Activated naive CD4-positive, alpha-beta T cell treated with anti-CD3 and anti-CD28 coated beads, Interleukin-2, amount 10 ng/mL, durations not matched to agents 7 days and 5 days (primary cell): ENCODE data around the gene SOCS2.
"Not testable (repeated sequence)": the region's sequence is repeated elsewhere in the genome, so short reads cannot be mapped to it uniquely, and the experiment has no call there.

Source experiments
- CTCF ChIA-PET: fragments of 350-600 bp; sonication (Branson Sonifier 250); formaldehyde crosslinking; loops from one replicate; lab custom pipeline; 2021; ENCODE audit warnings: antibody characterized with exemption; lab: Charles Lee
- DNase-seq: peaks from one replicate; pipeline ENCODE4 v3.0.0-alpha.2; 2020
- H3K27ac Mint-ChIP-seq: one replicate; pipeline ENCODE4 v1.8.0; 2021; ENCODE audit warnings: mild to moderate bottlenecking, moderate library complexity, mixed read lengths
- H3K27me3 Mint-ChIP-seq: one replicate; pipeline ENCODE4 v1.8.0; 2021; ENCODE audit warnings: mild to moderate bottlenecking, mixed read lengths
- H3K36me3 Mint-ChIP-seq: one replicate; pipeline ENCODE4 v1.8.0; 2021; ENCODE audit warnings: mixed read lengths
- H3K4me1 Mint-ChIP-seq: one replicate; pipeline ENCODE4 v1.8.0; 2021; ENCODE audit warnings: mixed read lengths
- H3K4me3 Mint-ChIP-seq: one replicate; pipeline ENCODE4 v1.8.0; 2021; ENCODE audit warnings: mild to moderate bottlenecking, moderate library complexity, mixed read lengths
- H3K9me3 Mint-ChIP-seq: one replicate; pipeline ENCODE4 v1.8.0; 2021; ENCODE audit warnings: mixed read lengths

Gene SOCS2

DNA sequence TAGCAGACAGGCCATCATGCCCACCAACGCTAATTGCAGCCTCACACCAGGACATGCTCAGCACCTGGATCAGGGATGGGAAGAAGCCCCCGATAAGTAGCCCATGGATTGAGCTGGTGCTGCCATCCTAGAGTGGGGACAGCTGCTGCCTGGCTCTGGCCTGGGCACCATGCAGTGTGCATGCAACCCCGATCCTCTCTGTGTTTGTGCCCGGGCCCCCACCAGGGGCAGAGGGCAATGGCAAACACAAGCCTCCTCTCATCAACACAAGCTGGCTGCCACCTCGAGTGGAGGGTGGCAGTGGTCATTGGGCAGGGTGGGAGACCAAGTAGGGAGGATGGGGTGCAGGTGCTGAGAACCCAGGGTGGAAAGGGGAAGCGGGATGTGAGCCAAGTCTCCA is 23.3 kb upstream of the SOCS2 start:
- Mint-ChIP-seq H3K36me3 (peaks cover 36% of the 10 kb centered on the region), H3K27me3 (no peaks in the 10 kb centered on the region), H3K4me1 (peaks cover 27% of the 10 kb centered on the region), H3K27ac (no peak overlapping the region), H3K4me3 (no peak overlapping the region), H3K9me3 (no peaks in the 10 kb centered on the region)
- CTCF ChIA-PET, result no interaction called here
- DNase-seq, result no peak

DNA sequence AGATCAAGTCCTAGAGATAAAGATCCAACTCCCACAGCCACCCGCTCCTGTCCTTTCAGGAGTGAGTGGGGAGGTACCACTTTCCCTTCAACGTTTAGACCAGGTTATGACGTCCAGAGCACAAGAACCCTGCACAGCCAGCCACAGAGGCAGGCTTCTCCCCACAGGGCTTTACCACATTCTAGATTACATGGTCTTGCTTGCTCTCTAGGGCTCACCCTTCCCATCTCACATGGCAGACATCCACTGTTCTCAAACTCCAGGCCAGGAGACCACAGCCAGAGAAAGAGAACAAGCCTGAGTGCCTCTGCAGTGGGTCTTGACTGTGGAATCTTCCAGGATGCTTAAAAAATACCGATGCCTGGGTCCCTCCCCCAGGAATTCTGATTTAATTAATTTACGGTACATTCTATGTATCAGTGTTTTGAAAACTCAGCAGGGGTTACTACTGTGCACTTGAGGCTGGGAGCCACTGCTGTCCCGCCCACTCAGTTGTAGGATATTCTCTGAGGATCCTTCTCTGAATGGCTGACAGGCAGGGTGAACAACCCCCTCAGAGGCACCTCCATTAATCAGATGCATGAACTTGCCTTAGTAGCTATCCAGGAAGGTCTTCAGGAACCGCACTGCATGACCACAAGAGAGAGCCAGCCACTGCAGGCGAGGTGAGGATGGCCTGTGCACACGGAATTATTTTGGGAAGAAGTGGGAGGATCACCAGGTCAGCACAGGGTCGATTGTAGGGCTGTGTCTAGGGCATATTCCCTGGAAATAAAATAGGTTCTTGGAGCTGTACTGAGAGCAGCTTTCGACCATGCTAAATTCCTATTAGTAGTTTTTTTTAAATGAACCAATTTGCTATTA is 21.5 kb upstream of the SOCS2 start:
- H3K4me1 Mint-ChIP-seq, result peaks cover 10% of the 10 kb centered on the region
- H3K9me3 Mint-ChIP-seq, result no peaks in the 10 kb centered on the region
- no peak overlapping the region for H3K4me3 Mint-ChIP-seq
- no peak for DNase-seq
- no peak overlapping the region for H3K27ac Mint-ChIP-seq
- CTCF ChIA-PET, result interaction anchor here (0.6 kb wide), 1 partner anchor 756 kb away, joined by 3 read pairs; no protein-coding TSS in a partner anchor
- peaks cover 31% of the 10 kb centered on the region for H3K36me3 Mint-ChIP-seq
- H3K27me3 Mint-ChIP-seq, result no peaks in the 10 kb centered on the region

DNA sequence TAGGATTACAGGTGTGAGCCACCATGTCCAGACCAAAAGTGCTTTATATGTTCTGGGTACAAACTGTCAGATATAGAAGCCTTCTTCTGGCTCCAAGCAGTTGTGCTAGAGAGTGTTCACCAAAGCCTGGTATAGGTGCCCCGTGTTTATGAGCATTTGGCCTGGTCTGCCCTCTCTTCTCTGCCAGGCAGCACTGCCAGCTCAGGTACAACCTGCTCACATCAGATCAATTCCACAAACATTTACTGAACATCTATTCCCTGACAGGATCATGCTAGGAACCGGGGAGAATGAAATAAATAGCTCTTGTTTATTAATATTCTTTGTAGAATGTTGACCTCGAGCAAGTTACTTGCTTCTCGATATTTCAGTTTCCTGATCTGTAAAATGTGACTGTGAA is 20.0 kb upstream of the SOCS2 start:
- CTCF ChIA-PET, result interaction anchor here (1.1 kb wide), 1 partner anchor 11 kb away, joined by 3 read pairs; no protein-coding TSS in a partner anchor
- DNase-seq, result no peak
- Mint-ChIP-seq H3K27ac (no peak overlapping the region), H3K27me3 (no peaks in the 10 kb centered on the region), H3K4me1 (peaks cover 4% of the 10 kb centered on the region), H3K4me3 (no peak overlapping the region), H3K36me3 (peaks cover 37% of the 10 kb centered on the region), H3K9me3 (peaks cover 2% of the 10 kb centered on the region)

DNA sequence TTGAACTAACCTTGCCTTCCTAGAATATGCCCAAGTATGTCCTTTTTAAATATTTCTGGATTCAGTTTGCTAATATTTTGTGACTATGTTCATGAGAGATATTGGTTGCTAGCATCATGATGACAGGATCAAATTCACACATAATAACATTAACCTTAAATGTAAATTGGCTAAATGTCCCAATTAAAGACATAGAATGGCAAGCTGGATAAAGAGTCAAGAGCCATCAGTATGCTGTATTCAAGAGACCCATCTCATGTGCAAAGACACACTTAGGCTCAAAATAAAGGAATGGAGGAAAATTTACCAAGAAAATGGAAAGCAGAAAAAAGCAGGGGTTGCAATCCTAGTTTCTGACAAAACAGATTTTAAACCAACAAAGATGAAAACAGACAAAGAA is 14.6 kb upstream of the SOCS2 start:
- H3K4me3 Mint-ChIP-seq, H3K27ac Mint-ChIP-seq: not testable (repeated sequence)

GRCh38 chr12:93558685-93559084 is 13.8 kb upstream of the SOCS2 start:
- H3K27ac Mint-ChIP-seq, H3K4me1 Mint-ChIP-seq, H3K4me3 Mint-ChIP-seq, CTCF ChIA-PET, H3K27me3 Mint-ChIP-seq, DNase-seq: not testable (repeated sequence)
- H3K9me3 Mint-ChIP-seq, result peaks cover 27% of the 10 kb centered on the region
- H3K36me3 Mint-ChIP-seq, result peaks cover 68% of the 10 kb centered on the region

More for the DNA sequence above, 14.6 kb upstream of the SOCS2 start:
- Mint-ChIP-seq H3K36me3 (peaks cover 74% of the 10 kb centered on the region), H3K9me3 (peaks cover 27% of the 10 kb centered on the region)
- CTCF ChIA-PET, H3K4me1 Mint-ChIP-seq, H3K27me3 Mint-ChIP-seq, DNase-seq: not testable (repeated sequence)

- Mint-ChIP-seq H3K9me3 (peaks cover 13% of the 10 kb centered on the region), H3K36me3 (peaks cover 71% of the 10 kb centered on the region), H3K4me1 (peaks cover 27% of the 10 kb centered on the region), H3K27ac (no peak overlapping the region), H3K27me3 (no peaks in the 10 kb centered on the region), H3K4me3 (no peak overlapping the region)
- DNase-seq, result peak; percentile 54
- CTCF ChIA-PET, result interaction anchor here (0.7 to 3.0 kb wide), 9 partner anchors 12 to 561 kb away, joined by 3 to 13 read pairs (median 3); no protein-coding TSS in a partner anchor
Measured at GRCh38 chr12:93563807-93564538, 8.5 kb upstream of the SOCS2 start.

GRCh38 chr12:93565760-93566159 is 6.7 kb upstream of the SOCS2 start:
- Mint-ChIP-seq H3K4me3 (no peak overlapping the region), H3K27ac (no peak overlapping the region), H3K9me3 (peaks cover 3% of the 10 kb centered on the region), H3K4me1 (peaks cover 30% of the 10 kb centered on the region), H3K36me3 (peaks cover 57% of the 10 kb centered on the region), H3K27me3 (no peaks in the 10 kb centered on the region)
- CTCF ChIA-PET, result interaction anchor here (1.1 to 3.0 kb wide), 2 partner anchors 24 to 60 kb away, joined by 3 to 12 read pairs; no protein-coding TSS in a partner anchor
- DNase-seq, result no peak

DNA sequence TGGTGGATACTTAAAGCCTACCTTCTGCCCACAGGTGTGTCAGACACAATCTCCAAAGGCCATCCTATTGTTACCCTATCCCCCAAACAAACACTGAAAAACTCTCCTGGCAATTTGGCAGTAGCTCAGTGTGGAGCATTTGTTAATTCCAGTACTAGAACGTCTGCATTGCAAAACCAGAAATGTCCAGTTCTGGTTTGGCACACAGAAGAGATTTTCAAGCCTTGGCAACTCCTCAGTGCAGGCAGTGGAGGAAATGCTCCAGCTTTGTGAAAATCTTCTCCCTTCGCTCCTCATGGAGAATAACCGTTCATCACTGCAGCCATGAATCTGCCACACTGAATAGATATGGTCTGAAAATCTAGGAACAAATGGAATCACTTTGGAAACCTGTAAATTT is 5.3 kb upstream of the SOCS2 start:
- Mint-ChIP-seq H3K27me3 (peaks cover 1% of the 10 kb centered on the region), H3K4me1 (peaks cover 30% of the 10 kb centered on the region), H3K9me3 (no peaks in the 10 kb centered on the region), H3K4me3 (no peak overlapping the region), H3K27ac (no peak overlapping the region), H3K36me3 (peaks cover 45% of the 10 kb centered on the region)
- CTCF ChIA-PET, result interaction anchor here (0.6 to 9.4 kb wide), 4 partner anchors 40 to 534 kb away, joined by 3 to 114 read pairs (median 24); no protein-coding TSS in a partner anchor
- no peak for DNase-seq

- H3K27ac Mint-ChIP-seq, result peak overlapping the region; percentile 12
- peaks cover 11% of the 10 kb centered on the region for H3K27me3 Mint-ChIP-seq
- CTCF ChIA-PET, result interaction anchor here (1.1 to 9.4 kb wide), 5 partner anchors 41 to 533 kb away, joined by 4 to 114 read pairs (median 27); no protein-coding TSS in a partner anchor
- no peak for DNase-seq
- H3K4me3 Mint-ChIP-seq, result peak overlapping the region; percentile 30
- H3K4me1 Mint-ChIP-seq, result peaks cover 33% of the 10 kb centered on the region
- no peaks in the 10 kb centered on the region for H3K9me3 Mint-ChIP-seq
- peaks cover 48% of the 10 kb centered on the region for H3K36me3 Mint-ChIP-seq
Measured at GRCh38 chr12:93568091-93568490, 4.4 kb upstream of the SOCS2 start.

GRCh38 chr12:93569301-93569655 is 3.2 kb upstream of the SOCS2 start:
- Mint-ChIP-seq H3K4me1 (peaks cover 35% of the 10 kb centered on the region), H3K9me3 (no peaks in the 10 kb centered on the region), H3K4me3 (peak overlapping the region; percentile 81), H3K36me3 (peaks cover 52% of the 10 kb centered on the region), H3K27ac (peak overlapping the region; percentile 93), H3K27me3 (peaks cover 18% of the 10 kb centered on the region)
- DNase-seq, result no peak
- CTCF ChIA-PET, result interaction anchor here (0.7 to 9.4 kb wide), 20 partner anchors 27 to 582 kb away, joined by 3 to 114 read pairs (median 4); partner anchors contain the start of gene CRADD

- peaks cover 54% of the 10 kb centered on the region for H3K36me3 Mint-ChIP-seq
- peak; percentile 89 for DNase-seq
- peak overlapping the region; percentile 93 for H3K27ac Mint-ChIP-seq
- H3K4me1 Mint-ChIP-seq, result peaks cover 39% of the 10 kb centered on the region
- H3K27me3 Mint-ChIP-seq, result peaks cover 18% of the 10 kb centered on the region
- H3K4me3 Mint-ChIP-seq, result peak overlapping the region; percentile 81
- CTCF ChIA-PET, result interaction anchor here (0.7 to 9.4 kb wide), 21 partner anchors 10 to 582 kb away, joined by 3 to 114 read pairs (median 4); partner anchors contain the start of gene CRADD
- no peaks in the 10 kb centered on the region for H3K9me3 Mint-ChIP-seq
Measured at GRCh38 chr12:93569656-93570551, 2.6 kb upstream of the SOCS2 start.

DNA sequence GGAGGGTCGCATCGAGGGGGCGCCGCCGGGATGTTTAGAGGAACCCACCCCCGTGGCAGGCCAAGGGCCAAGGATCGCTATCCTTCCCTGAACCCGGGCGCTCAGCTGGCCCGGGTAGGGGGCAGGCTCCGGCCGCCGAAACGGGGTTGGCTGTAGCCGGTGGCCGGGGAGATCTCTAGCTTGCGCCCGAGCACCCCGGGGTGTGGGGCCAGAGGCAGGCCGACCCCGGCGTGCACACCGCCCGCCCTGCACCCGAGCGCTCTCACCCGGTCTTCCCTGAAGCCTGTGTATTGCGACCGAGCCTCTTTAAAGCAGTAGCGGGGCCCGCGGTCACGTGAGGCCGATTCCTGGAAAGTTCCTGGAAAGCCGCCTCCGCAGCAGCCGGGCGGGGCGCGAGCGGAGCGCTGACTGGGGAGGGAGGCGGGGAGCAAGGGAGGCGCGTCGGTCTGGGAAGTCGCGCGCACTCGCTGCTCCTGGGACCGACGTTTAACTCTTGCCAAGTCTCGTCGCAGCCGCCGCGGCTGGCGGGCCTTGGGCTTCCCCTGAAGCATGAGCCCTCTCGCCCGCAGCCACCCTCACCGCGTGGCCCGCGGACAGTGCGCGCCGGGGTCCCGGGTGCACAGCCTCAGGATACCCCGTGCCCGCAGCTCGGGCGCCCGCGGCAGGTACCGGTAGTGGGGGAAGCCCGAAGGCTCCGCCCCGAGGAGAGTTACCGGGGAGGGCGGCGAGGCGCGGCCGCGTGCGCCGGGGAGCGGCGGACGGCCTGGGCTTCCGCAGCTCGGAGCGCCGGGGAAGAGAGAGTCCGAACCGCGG is 1.7 kb upstream of the SOCS2 start:
- H3K27me3 Mint-ChIP-seq, result peaks cover 18% of the 10 kb centered on the region
- CTCF ChIA-PET, result interaction anchor here (0.6 to 9.4 kb wide), 6 partner anchors 9 to 852 kb away, joined by 3 to 114 read pairs (median 10); partner anchors contain the start of gene CRADD
- H3K4me1 Mint-ChIP-seq, result peaks cover 47% of the 10 kb centered on the region
- DNase-seq, result peak; percentile 95
- H3K36me3 Mint-ChIP-seq, result peaks cover 55% of the 10 kb centered on the region
- peak overlapping the region; percentile 93 for H3K27ac Mint-ChIP-seq
- no peaks in the 10 kb centered on the region for H3K9me3 Mint-ChIP-seq
- peak overlapping the region; percentile 81 for H3K4me3 Mint-ChIP-seq
